GM12891 (cell line): ENCODE measurements around the gene PAIP1.

Experiments used
- PAX5 ChIP-seq: IDR thresholded peaks from 2 replicates; pipeline ENCODE4 v1.6.1; 2011; ENCODE audit warnings: low read length, moderate library complexity, mild to moderate bottlenecking; ENCODE audit not compliant: insufficient read depth, severe bottlenecking
- POLR2A ChIP-seq: IDR thresholded peaks from 2 replicates; pipeline ENCODE4 v1.6.1; 2011; ENCODE audit warnings: low read depth, low read length, control low read depth
- POLR2AphosphoS5 ChIP-seq: IDR thresholded peaks from 2 replicates; pipeline ENCODE4 v1.6.1; 2011; ENCODE audit warnings: low read depth, low read length, control low read depth
- POU2F2 ChIP-seq: IDR thresholded peaks from 2 replicates; pipeline ENCODE4 v1.6.1; 2011; ENCODE audit warnings: low read depth, mild to moderate bottlenecking, control low read depth, low read length, moderate library complexity
- SPI1 ChIP-seq: IDR thresholded peaks from 2 replicates; pipeline ENCODE4 v1.6.1; 2011; ENCODE audit warnings: low read depth, low read length, control low read depth
- TAF1 ChIP-seq: IDR thresholded peaks from 2 replicates; pipeline ENCODE4 v1.6.1; 2011; ENCODE audit warnings: low read depth, low read length, control low read depth

DNA sequence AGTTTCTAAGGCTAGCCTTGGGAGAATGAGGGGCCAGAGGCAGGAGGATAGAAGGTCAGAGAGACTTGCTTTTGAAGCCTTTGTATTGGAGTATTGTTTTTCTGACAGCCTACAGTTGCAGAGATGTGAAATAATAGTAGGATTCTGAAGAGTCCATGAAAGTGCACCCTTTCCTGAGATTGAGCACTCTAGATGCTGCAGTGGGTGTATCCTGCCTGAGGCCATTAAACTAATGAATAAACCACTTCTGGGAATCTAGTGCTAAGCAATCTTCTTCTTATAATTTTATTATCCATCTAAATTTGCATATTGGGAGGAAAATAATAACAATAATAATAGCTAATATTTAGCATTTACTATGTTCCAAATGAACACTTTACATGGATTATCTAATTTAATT lies 26.8 kb upstream of the PAIP1 start:
- TF ChIP-seq TAF1 (no peak), POLR2A (no peak), POLR2AphosphoS5 (no peak), POU2F2 (no peak), SPI1 (no peak), PAX5 (no peak)
